H9 (cell line): ENCODE results near the gene KCNH5. TPM values are rescaled to one million over a fixed set of nuclear protein-coding genes. Genes with fewer than 3 reads are reported as not detected.

Source experiments
- DNase-seq: peaks from one replicate; pipeline ENCODE4 v3.0.0-alpha.2; 2017
- H2AFZ ChIP-seq: one replicate; pipeline ENCODE4 v1.6.1; 2013; ENCODE audit warnings: mild to moderate bottlenecking, low read length, control low read depth, moderate library complexity
- H2AK5ac ChIP-seq: 2 replicates; pipeline ENCODE4 v1.6.1; 2013; ENCODE audit warnings: low read length, control low read depth, mixed read lengths; ENCODE audit not compliant: insufficient read length
- H2BK120ac ChIP-seq: one replicate; pipeline ENCODE4 v1.6.1; 2013; ENCODE audit warnings: low read depth, mild to moderate bottlenecking, low read length, control low read depth, inconsistent platforms; ENCODE audit not compliant: poor library complexity, severe bottlenecking
- H2BK12ac ChIP-seq: 2 replicates; pipeline ENCODE4 v1.6.1; 2013; ENCODE audit warnings: low read length, control low read depth, mixed read lengths, low read depth; ENCODE audit not compliant: insufficient read length
- H2BK15ac ChIP-seq: 2 replicates; pipeline ENCODE4 v1.6.1; 2013; ENCODE audit warnings: low read depth, low read length, control low read depth
- H2BK20ac ChIP-seq: one replicate; pipeline ENCODE4 v1.6.1; 2013; ENCODE audit warnings: low read depth, mild to moderate bottlenecking, low read length, control low read depth, inconsistent platforms; ENCODE audit not compliant: poor library complexity, severe bottlenecking
- H2BK5ac ChIP-seq: 2 replicates; pipeline ENCODE4 v1.6.1; 2013; ENCODE audit warnings: low read length, control low read depth, mixed read lengths; ENCODE audit not compliant: insufficient read length
- H3K14ac ChIP-seq: 2 replicates; pipeline ENCODE4 v1.6.1; 2013; ENCODE audit warnings: low read length, control low read depth; ENCODE audit not compliant: insufficient read depth
- H3K18ac ChIP-seq: 2 replicates; pipeline ENCODE4 v1.6.1; 2013; ENCODE audit warnings: low read depth, mild to moderate bottlenecking, mixed read lengths, low read length, control low read depth; ENCODE audit not compliant: insufficient read length
- H3K23ac ChIP-seq: 2 replicates; pipeline ENCODE4 v1.6.1; 2013; ENCODE audit warnings: low read length, control low read depth, mixed read lengths, low read depth; ENCODE audit not compliant: insufficient read length
- H3K23me2 ChIP-seq: 2 replicates; pipeline ENCODE4 v1.6.1; 2013; ENCODE audit warnings: low read depth, mild to moderate bottlenecking, mixed read lengths, low read length, control low read depth; ENCODE audit not compliant: insufficient read length, poor library complexity, severe bottlenecking
- H3K27ac ChIP-seq: 2 replicates; pipeline ENCODE4 v1.5.1; 2013; ENCODE audit warnings: low read length, control low read depth, mixed read lengths, low read depth; ENCODE audit not compliant: insufficient read length
- H3K27me3 ChIP-seq: 2 replicates; pipeline ENCODE4 v1.6.1; 2013; ENCODE audit warnings: low read length, control low read depth, inconsistent platforms; ENCODE audit not compliant: insufficient read depth
- H3K4ac ChIP-seq: 2 replicates; pipeline ENCODE4 v1.6.1; 2013; ENCODE audit warnings: low read depth, mild to moderate bottlenecking, control low read depth, inconsistent platforms, low read length, moderate library complexity
- H3K4me1 ChIP-seq: 2 replicates; pipeline ENCODE4 v1.6.1; 2013; ENCODE audit warnings: low read length, control low read depth, inconsistent platforms; ENCODE audit not compliant: insufficient read depth
- H3K4me2 ChIP-seq: 2 replicates; pipeline ENCODE4 v1.6.1; 2013; ENCODE audit warnings: low read length, control low read depth, mixed read lengths; ENCODE audit not compliant: insufficient read length, insufficient read depth
- H3K56ac ChIP-seq: 2 replicates; pipeline ENCODE4 v1.6.1; 2013; ENCODE audit warnings: low read depth, mild to moderate bottlenecking, mixed read lengths, low read length, control low read depth; ENCODE audit not compliant: insufficient read length
- H3K79me1 ChIP-seq: 2 replicates; pipeline ENCODE4 v1.6.1; 2013; ENCODE audit warnings: low read depth, mild to moderate bottlenecking, moderate library complexity, low read length, control low read depth, inconsistent platforms; ENCODE audit not compliant: insufficient read depth, poor library complexity, severe bottlenecking
- H3K79me2 ChIP-seq: 2 replicates; pipeline ENCODE4 v1.6.1; 2013; ENCODE audit warnings: low read length, control low read depth, inconsistent platforms; ENCODE audit not compliant: insufficient read depth
- H3K9ac ChIP-seq: 2 replicates; pipeline ENCODE4 v1.6.1; 2013; ENCODE audit warnings: low read length, control low read depth, mixed read lengths; ENCODE audit not compliant: insufficient read length; ENCODE audit errors: extremely low read depth
- H3K9me3 ChIP-seq: one replicate; pipeline ENCODE4 v1.6.1; 2013; ENCODE audit warnings: low read depth, low read length, inconsistent platforms; ENCODE audit not compliant: control insufficient read depth
- H3T11ph ChIP-seq: one replicate; pipeline ENCODE4 v1.6.1; 2013; ENCODE audit warnings: mild to moderate bottlenecking, low read length, control low read depth, inconsistent platforms
- H4K20me1 ChIP-seq: one replicate; pipeline ENCODE4 v1.6.1; 2013; ENCODE audit not compliant: control insufficient read depth, insufficient read length, insufficient read depth
- H4K5ac ChIP-seq: 2 replicates; pipeline ENCODE4 v1.6.1; 2013; ENCODE audit warnings: low read depth, mild to moderate bottlenecking, mixed read lengths, low read length, control low read depth; ENCODE audit not compliant: insufficient read length
- H4K8ac ChIP-seq: replicated peaks from 2 replicates; pipeline ENCODE4 v1.6.1; 2013; ENCODE audit warnings: low read length, control low read depth, mixed read lengths, low read depth; ENCODE audit not compliant: insufficient read length
- H4K91ac ChIP-seq: 2 replicates; pipeline ENCODE4 v1.6.1; 2013; ENCODE audit warnings: low read depth, mild to moderate bottlenecking, moderate library complexity, mixed read lengths, low read length, control low read depth; ENCODE audit not compliant: insufficient read length
- H3K27ac Mint-ChIP-seq, 3 experiments: 2 replicates in 2 of 3; 3 replicates in 1 of 3; pipeline ENCODE4 v1.8.0; 2020 to 2021; ENCODE audit warnings: mixed read lengths in 3 of 3, mild to moderate bottlenecking in 1 of 3, moderate library complexity in 1 of 3
- H3K27me3 Mint-ChIP-seq: 2 replicates; pipeline ENCODE4 v1.8.0; 2021; ENCODE audit warnings: low read depth, mild to moderate bottlenecking, moderate library complexity, mixed read lengths
- H3K36me3 Mint-ChIP-seq, 3 experiments: 2 replicates in 2 of 3; 3 replicates in 1 of 3; pipeline ENCODE4 v1.8.0; 2020 to 2021; ENCODE audit warnings: low read depth in 3 of 3, mixed read lengths in 3 of 3; ENCODE audit not compliant: insufficient read depth in 1 of 3
- H3K4me1 Mint-ChIP-seq, 2 experiments: 2 replicates each; pipeline ENCODE4 v1.8.0; 2020; ENCODE audit warnings: mixed read lengths in 2 of 2
- H3K4me3 Mint-ChIP-seq, 2 experiments: 2 replicates in 1 of 2; 3 replicates in 1 of 2; pipeline ENCODE4 v1.8.0; 2020 to 2021; ENCODE audit warnings: mild to moderate bottlenecking in 2 of 2, mixed read lengths in 2 of 2, moderate library complexity in 1 of 2
- H3K9me3 Mint-ChIP-seq, 2 experiments: 2 replicates in 1 of 2; 3 replicates in 1 of 2; pipeline ENCODE4 v1.8.0; 2020; ENCODE audit warnings: mild to moderate bottlenecking in 2 of 2, mixed read lengths in 2 of 2, moderate library complexity in 1 of 2
- WGBS: extraction: QIAGEN DNeasy Blood & Tissue Kit; methylation state at CpG from one replicate; pipeline ENCODE4 v1.1.7; 2013; ENCODE audit warnings: missing lambda C conversion rate, low lambda C conversion rate, mixed read lengths; ENCODE audit not compliant: insufficient read length; ENCODE audit errors: extremely low coverage; 5-methylcytosine and 5-hydroxymethylcytosine counted together
- total RNA-seq: library from RNA; stranded (reverse); gene quantifications from 2 replicates; pipeline ENCODE4 v1.2.1, GENCODE V29; 2021
- TF ChIP-seq, protein P1 (sequence below): fragments of 200-600 bp; sonication (generic); conservative IDR thresholded peaks from 3 replicates; pipeline ENCODE4 v1.8.0; 2021; ENCODE audit warnings: antibody characterized with exemption, mild to moderate bottlenecking

Gene KCNH5
- total RNA-seq, 1 experiment from 2014 or later = 0.42 TPM

DNA sequence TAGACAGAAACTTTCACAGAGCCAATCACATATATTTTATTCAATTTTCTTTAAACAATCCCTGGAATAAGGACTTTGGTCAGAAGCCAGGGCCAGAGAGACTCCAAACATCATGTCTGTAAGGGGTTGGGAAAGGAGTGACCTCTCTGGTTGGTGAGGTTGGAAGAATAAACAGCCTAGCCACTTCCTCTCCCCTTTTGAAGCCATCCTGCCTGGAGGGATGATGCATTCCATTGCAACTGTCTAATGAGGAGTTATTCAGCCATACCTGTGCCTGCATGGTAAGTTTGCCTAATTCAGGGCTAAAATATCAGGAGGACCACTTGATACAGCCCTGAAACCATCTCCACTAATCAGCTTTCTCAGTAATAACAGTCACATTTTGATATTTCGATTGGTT, 299.8 kb downstream of the KCNH5 start:
- no peak overlapping the region for H3K4me2 ChIP-seq
- no peak overlapping the region for H2BK120ac ChIP-seq
- H3K14ac ChIP-seq = no peak overlapping the region
- H3K9ac ChIP-seq = no peak overlapping the region
- no peak overlapping the region for H4K8ac ChIP-seq
- Mint-ChIP-seq H3K4me1 (peaks cover 18 to 27% of the 10 kb centered on the region in 2 experiments), H3K27me3 (no peaks in the 10 kb centered on the region; the same call in 1 of the 2 replicates), H3K36me3 (no peaks in the 10 kb centered on the region), H3K27ac (no peak overlapping the region), H3K4me3 (no peak overlapping the region), H3K9me3 (no peaks in the 10 kb centered on the region)
- no peak overlapping the region for H4K5ac ChIP-seq
- no peaks in the 10 kb centered on the region for H4K20me1 ChIP-seq
- H3K79me1 ChIP-seq = no peaks in the 10 kb centered on the region
- WGBS = no CpG with 5 or more reads among the region's 1 CpG
- no peak overlapping the region for H2AK5ac ChIP-seq
- TF ChIP-seq, protein P1, sequence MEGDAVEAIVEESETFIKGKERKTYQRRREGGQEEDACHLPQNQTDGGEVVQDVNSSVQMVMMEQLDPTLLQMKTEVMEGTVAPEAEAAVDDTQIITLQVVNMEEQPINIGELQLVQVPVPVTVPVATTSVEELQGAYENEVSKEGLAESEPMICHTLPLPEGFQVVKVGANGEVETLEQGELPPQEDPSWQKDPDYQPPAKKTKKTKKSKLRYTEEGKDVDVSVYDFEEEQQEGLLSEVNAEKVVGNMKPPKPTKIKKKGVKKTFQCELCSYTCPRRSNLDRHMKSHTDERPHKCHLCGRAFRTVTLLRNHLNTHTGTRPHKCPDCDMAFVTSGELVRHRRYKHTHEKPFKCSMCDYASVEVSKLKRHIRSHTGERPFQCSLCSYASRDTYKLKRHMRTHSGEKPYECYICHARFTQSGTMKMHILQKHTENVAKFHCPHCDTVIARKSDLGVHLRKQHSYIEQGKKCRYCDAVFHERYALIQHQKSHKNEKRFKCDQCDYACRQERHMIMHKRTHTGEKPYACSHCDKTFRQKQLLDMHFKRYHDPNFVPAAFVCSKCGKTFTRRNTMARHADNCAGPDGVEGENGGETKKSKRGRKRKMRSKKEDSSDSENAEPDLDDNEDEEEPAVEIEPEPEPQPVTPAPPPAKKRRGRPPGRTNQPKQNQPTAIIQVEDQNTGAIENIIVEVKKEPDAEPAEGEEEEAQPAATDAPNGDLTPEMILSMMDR = no peak
- no peak overlapping the region for H2BK5ac ChIP-seq
- no peaks in the 10 kb centered on the region for H3K9me3 ChIP-seq
- no peak overlapping the region for H2AFZ ChIP-seq
- no peaks in the 10 kb centered on the region for H3K79me2 ChIP-seq
- no peak overlapping the region for H3K27ac ChIP-seq
- H3K23me2 ChIP-seq = no peaks in the 10 kb centered on the region
- peaks cover 6% of the 10 kb centered on the region; the same call in 1 of the 2 replicates for H3K4me1 ChIP-seq
- H3K56ac ChIP-seq = no peak overlapping the region
- no peak overlapping the region for H2BK12ac ChIP-seq
- H3K18ac ChIP-seq = no peak overlapping the region
- no peak overlapping the region for H2BK20ac ChIP-seq
- no peak overlapping the region for H4K91ac ChIP-seq
- no peak overlapping the region for H3K4ac ChIP-seq
- no peak overlapping the region for H3T11ph ChIP-seq
- H3K23ac ChIP-seq = no peak overlapping the region
- no peaks in the 10 kb centered on the region for H3K27me3 ChIP-seq
- no peak overlapping the region for H2BK15ac ChIP-seq
- DNase-seq = no peak
